Renal cortex interstitium (tissue), 11 donors: Measurements from ENCODE around the gene RCE1. TPM values are rescaled to one million over a fixed set of nuclear protein-coding genes. Genes with fewer than 3 reads are reported as not detected.

Experiments
- DNase-seq, 11 donors: peaks; one replicate each; pipeline ENCODE4 v3.0.0-alpha.2; 2013; ENCODE audit warnings: low read depth in 9 of 11, low spot score in 4 of 11; ENCODE audit errors: extremely low read depth in 1 of 11
- polyA plus RNA-seq, 3 donors: library from polyadenylated mRNA; unstranded; fragments of 120-200 nt; gene quantifications; one replicate each; pipeline ENCODE4 v1.2.1, GENCODE V29; 2013; ENCODE audit not compliant: insufficient read length in 3 of 3

Gene RCE1
- polyA plus RNA-seq, 3 donors, result 19.0 to 31.2 (median 25.0) TPM

GRCh38 chr11:66853242-66854229 lies 10.3 kb downstream of the RCE1 start:
- no peak for DNase-seq

DNA sequence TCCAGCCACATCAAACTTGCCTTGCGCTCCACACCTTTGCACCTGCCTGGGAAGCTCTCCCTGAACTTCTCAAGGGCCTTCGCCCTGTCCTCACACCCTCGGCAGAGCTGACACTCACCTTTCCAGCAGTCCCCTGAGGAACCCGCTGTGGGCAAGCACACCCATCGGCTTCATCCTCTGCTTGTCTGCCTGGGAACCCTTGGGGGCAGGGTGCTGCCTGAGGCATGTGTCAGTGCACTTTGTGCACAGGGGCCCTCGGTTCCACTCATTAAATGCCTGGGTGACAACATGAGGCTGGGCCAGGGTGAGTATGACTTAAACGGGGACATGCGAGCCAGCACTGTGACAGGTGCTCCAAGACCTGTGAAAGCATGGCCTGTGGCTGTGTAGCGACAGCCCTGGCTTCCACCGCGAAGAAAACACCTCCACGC lies 11.0 kb downstream of the RCE1 start:
- no peak for DNase-seq

GRCh38 chr11:66854729-66855211 lies 11.5 kb downstream of the RCE1 start:
- no peak for DNase-seq

DNA sequence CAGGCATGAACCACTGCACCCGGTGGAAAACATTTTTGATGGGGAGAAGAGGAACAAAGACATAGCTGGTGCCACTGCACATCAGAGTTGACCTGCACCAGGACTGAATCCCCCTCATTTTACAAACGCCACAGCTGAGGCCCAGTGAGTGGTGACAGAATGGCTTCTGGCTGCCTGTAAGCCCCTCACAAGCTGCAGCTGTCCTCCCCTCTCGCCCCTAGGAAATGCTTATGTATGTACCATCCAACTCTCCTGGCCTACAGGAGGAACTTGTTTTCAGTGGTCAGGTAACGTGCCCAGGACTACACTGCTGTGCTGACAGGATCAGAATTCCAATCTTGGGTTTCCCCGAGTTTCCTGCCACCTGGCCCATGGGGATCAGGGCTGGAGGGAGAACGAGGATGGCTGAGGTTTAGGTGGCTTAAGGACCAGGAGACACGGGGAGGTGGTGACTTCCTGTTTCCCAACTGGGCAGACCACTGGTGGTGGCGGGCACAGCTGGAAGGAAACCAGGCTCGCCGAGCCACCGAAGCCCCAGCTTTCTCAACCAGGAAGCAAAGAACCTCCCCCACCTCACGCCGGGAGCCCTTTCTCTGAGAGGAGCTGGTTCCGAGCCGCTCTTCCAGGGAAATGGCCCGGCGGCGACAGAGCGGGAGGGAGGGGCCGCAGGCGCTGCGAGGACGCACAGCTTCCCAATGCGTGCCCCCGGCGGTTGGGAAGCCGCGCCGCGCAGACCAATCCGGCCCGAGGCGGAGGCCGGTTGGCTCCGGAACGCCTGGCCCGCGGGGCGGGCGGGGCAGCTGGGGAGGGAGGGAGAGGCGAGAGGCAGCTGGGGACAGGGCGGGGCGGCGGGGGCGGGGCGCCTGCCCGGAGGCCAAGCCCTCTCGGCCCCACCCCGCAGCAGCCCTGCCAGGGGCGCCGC lies 12.6 kb downstream of the RCE1 start:
- peak in 10 of 11 donors; percentile 69 to 89 (median 82) for DNase-seq

GRCh38 chr11:66856496-66857233 lies 13.4 kb downstream of the RCE1 start, which contains the start of gene LRFN4:
Gene LRFN4, plus strand, starts transcription at chr11:66857064. Its CDS starts 681 bp downstream, at chr11:66857745.
- peak in 2 of 11 donors; percentile 51 to 56 for DNase-seq

GRCh38 chr11:66857234-66857926 lies 14.1 kb downstream of the RCE1 start:
- DNase-seq, result no peak

- no peak for DNase-seq
These were observed 14.6 kb downstream of the RCE1 start for GRCh38 chr11:66857927-66858185.

- DNase-seq, result no peak
These were observed 15.1 kb downstream of the RCE1 start for GRCh38 chr11:66858186-66858938.

- no peak for DNase-seq
These were observed 15.9 kb downstream of the RCE1 start for GRCh38 chr11:66858939-66859685.

DNA sequence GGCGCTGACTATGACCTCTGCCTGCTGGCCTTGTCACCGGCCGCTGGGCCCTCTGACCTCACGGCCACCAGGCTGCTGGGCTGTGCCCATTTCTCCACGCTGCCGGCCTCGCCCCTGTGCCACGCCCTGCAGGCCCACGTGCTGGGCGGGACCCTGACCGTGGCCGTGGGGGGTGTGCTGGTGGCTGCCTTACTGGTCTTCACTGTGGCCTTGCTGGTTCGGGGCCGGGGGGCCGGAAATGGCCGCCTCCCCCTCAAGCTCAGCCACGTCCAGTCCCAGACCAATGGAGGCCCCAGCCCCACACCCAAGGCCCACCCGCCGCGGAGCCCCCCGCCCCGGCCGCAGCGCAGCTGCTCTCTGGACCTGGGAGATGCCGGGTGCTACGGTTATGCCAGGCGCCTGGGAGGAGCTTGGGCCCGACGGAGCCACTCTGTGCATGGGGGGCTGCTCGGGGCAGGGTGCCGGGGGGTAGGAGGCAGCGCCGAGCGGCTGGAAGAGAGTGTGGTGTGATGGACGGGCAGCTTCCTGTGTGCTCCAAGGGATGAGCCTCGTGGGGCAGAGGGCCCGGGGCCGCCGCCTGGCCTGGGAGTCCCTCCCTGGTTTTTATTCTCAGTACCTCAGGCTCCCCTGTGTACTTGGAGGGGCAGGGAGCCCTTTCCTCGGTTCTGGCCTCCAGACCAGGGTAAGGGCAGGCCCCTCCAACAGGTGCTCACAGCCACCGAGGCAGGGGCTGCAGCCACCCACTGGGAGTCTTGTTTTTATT lies 16.6 kb downstream of the RCE1 start:
- DNase-seq, result no peak

DNA sequence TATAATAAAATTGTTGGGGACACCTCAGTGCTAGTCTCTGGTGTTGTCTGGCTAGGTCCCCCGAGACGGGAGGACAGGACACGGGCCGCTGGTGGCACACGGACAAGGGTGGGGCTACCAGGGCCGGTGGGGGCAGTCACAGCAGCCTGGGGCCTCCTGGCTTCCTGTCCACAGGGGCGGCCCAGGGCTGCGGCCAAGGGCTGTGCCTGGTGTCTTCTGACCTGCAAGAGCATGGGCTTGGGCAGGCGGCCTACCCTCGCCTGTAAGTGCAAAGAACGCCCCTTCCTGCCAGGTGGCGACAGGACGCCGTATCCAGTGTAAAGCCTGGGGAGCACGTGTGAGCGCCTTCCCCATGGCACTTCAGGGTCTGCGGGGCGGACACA lies 17.2 kb downstream of the RCE1 start:
- DNase-seq, result no peak

DNA sequence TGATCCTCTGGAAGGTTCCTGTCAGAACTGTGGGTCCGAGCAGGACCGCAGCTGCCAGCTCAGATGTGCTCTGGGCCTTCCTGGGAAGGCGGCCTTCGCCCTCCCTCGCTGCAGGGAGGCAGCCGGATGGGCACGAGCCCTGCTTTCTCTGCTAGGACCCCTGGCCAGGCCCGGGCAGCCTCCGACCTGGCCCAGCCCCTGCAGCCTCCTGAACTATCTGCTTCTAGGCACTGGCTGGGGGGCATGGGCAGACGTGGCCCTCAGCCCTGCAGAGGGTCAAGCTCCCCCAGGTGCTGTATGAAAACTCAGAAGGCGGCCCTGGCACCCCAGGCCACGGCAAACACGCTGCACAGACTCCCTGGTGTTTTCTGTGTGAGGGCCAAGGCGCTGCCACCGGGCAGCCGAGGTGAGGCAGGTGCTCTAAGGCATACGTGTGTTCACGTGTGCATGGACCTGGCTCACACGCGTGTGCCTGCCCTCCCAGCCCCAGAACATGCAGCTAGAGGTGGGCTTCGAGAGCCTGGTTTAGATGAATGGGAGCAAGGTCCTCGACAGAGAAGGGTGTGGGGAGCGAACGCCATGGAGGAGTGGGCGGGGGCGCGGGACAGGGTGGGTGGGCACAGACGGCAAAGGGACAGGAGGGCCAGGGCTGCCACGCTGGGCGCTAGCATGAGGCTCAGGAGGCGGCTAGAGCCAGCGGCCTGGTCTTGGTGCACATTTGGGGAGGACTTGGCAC lies 18.0 kb downstream of the RCE1 start:
- no peak for DNase-seq

DNA sequence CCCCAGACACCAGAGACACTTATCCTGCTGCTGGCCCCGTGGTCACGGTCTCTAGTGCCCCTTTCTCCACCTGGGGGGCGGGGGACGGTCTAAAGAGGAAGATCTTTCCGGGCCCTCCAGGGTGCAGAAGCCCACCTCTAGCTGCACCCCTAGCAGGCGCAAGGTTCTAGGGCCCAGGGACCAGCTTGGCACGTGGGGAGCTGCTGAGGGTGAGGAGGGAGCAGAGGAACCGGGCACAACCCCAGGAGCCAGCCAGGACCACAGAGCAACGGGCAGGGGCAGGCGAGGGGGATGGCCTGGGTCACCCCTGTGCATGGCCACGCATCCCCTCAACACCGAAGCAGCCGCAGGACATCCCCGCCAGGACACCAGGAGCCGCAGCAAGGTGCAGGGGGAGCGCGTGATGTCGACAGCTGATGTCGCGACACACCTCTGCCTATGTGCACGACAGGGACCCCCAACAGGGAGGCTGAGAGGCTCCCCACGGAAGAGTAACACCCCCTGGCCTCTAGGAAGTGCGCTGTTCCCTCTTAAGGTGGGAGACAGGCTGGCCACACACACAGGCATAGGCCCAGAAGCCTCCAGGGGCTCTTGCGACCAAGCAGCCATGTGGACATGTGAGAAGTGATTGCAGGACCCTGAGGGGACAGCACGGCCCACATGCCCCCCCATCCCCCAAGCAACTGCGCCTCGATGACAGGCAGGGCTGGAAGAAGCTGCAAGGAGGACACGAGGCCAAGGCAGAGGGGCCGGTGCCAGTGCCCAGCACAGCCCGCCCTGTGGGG lies 18.7 kb downstream of the RCE1 start:
- DNase-seq, result no peak

GRCh38 chr11:66862559-66863037 lies 19.4 kb downstream of the RCE1 start:
- no peak for DNase-seq
